DOHH2 (cell line): Measurements from ENCODE around the gene TTLL13.
"Not testable (repeated sequence)": the region's sequence is repeated elsewhere in the genome, so short reads cannot be mapped to it uniquely, and the experiment has no call there.

ENCODE experiments used
- CTCF ChIP-seq: fragments of 200-600 bp; sonication (generic); IDR thresholded peaks from one replicate; pipeline ENCODE4 v1.5.1; 2014; ENCODE audit warnings: antibody characterized with exemption, mild to moderate bottlenecking, low read depth, low read length; ENCODE audit not compliant: poor library complexity, severe bottlenecking
- EZH2phosphoT487 ChIP-seq: fragments of 200-600 bp; sonication (generic); IDR thresholded peaks from 2 replicates; pipeline ENCODE4 v1.6.1; 2017; ENCODE audit warnings: borderline replicate concordance, mild to moderate bottlenecking, antibody characterized with exemption, low read length, moderate library complexity, mixed read lengths

GRCh38 chr15:90305355-90305754 is 56.0 kb downstream of the TTLL13 start:
- TF ChIP-seq CTCF, EZH2phosphoT487: not testable (repeated sequence)
